Fibroblast of the aortic adventitia (primary cell): ENCODE measurements around the gene ACKR4. TPM values are rescaled to one million over a fixed set of nuclear protein-coding genes. Genes with fewer than 3 reads are reported as not detected.
"Not testable (repeated sequence)": the region's sequence is repeated elsewhere in the genome, so short reads cannot be mapped to it uniquely, and the experiment has no call there.

ENCODE experiments used
- DNase-seq: peaks from one replicate; pipeline ENCODE4 v3.0.0-alpha.2; 2010; ENCODE audit warnings: low read depth
- H3K4me3 ChIP-seq: 2 replicates; pipeline ENCODE4 v1.5.1; 2011; ENCODE audit warnings: low read depth, mild to moderate bottlenecking, control low read depth, low read length, moderate library complexity
- total RNA-seq: library from RNA; depleted of rRNA; stranded (reverse); fragments of >200 nt; gene quantifications from 2 replicates; pipeline ENCODE4 v1.2.3, GENCODE V29; 2012; ENCODE audit warnings: low replicate concordance
- TF ChIP-seq, protein P1 (sequence below): IDR thresholded peaks from 2 replicates; pipeline ENCODE4 v1.5.1; 2011; ENCODE audit warnings: mild to moderate bottlenecking, low read length, control low read depth, inconsistent platforms; ENCODE audit not compliant: insufficient read depth

The ACKR4 gene
- total RNA-seq, 1 donor: 175 TPM

- TF ChIP-seq, protein P1, sequence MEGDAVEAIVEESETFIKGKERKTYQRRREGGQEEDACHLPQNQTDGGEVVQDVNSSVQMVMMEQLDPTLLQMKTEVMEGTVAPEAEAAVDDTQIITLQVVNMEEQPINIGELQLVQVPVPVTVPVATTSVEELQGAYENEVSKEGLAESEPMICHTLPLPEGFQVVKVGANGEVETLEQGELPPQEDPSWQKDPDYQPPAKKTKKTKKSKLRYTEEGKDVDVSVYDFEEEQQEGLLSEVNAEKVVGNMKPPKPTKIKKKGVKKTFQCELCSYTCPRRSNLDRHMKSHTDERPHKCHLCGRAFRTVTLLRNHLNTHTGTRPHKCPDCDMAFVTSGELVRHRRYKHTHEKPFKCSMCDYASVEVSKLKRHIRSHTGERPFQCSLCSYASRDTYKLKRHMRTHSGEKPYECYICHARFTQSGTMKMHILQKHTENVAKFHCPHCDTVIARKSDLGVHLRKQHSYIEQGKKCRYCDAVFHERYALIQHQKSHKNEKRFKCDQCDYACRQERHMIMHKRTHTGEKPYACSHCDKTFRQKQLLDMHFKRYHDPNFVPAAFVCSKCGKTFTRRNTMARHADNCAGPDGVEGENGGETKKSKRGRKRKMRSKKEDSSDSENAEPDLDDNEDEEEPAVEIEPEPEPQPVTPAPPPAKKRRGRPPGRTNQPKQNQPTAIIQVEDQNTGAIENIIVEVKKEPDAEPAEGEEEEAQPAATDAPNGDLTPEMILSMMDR: no peak
- no peak for DNase-seq
- no peak overlapping the region for H3K4me3 ChIP-seq
Measured at GRCh38 chr3:132635052-132635451, 38.0 kb downstream of the ACKR4 start.

- no peak overlapping the region for H3K4me3 ChIP-seq
- DNase-seq: peak; percentile 50
- TF ChIP-seq, protein P1: no peak
Measured at GRCh38 chr3:132637590-132637989, 40.5 kb downstream of the ACKR4 start.

DNA sequence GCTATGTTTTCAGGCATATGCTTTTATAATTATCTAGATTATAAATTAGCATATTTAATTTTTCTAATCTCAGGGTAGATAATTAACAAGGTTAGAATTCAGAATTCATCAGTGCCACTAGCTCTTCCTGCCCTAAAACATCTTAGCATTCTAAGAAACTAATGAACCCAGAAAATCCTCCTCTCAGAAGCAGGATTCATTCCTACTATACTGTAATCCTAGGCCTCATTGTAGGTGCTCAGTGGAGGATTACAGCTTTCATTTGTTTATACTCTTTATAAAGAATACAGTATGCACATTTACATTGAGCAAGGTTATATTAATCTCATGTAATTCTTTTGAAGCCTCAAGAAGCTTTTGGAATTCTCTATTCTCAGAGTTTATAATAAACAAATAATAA is 41.6 kb downstream of the ACKR4 start:
- H3K4me3 ChIP-seq: no peak overlapping the region
- DNase-seq: no peak
- TF ChIP-seq, protein P1: no peak

- H3K4me3 ChIP-seq, DNase-seq: not testable (repeated sequence)
Measured at GRCh38 chr3:132641427-132641826, 44.4 kb downstream of the ACKR4 start.

GRCh38 chr3:132641837-132642538 is 44.9 kb downstream of the ACKR4 start:
- DNase-seq: peak; percentile 86
- no peak overlapping the region for H3K4me3 ChIP-seq
- TF ChIP-seq, protein P1: peak; percentile 65

- TF ChIP-seq, protein P1: no peak
- H3K4me3 ChIP-seq: no peak overlapping the region
- no peak for DNase-seq
Measured at GRCh38 chr3:132642539-132642847, 45.4 kb downstream of the ACKR4 start.

DNA sequence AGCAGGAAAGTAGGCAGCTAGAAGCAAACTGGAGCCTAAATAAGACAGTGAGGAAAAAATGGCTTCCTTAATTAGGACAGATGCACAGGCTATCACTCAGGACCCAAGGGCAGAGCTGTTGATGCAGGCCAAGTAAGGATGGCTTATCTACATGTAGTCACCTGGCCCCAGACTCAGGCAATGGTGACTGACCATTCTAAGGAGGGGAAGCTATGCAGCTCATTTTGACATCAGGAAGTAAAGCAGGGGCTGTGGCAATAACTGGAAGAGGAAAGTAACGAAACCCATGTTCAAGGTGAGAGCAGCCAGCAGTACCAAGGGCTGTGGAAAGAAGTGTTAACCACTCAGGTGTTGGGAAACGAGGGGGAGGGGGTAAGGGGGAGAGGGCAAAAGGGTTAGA is 46.3 kb downstream of the ACKR4 start:
- no peak for DNase-seq

More for the DNA sequence above, 46.3 kb downstream of the ACKR4 start:
- H3K4me3 ChIP-seq: no peak overlapping the region
- TF ChIP-seq, protein P1: no peak
